Measurements from ENCODE around the gene MEX3B. TPM values are rescaled to one million over a fixed set of nuclear protein-coding genes. Genes with fewer than 3 reads are reported as not detected.

MEX3B gene
- polyA plus RNA-seq, 3 donors: 0.56 to 1.2 (median 0.58) TPM

- 16 to 40% (median 34%) methylated on average over 7 of the region's 7 CpGs for WGBS, 3 donors
- H3K27ac ChIP-seq (ENCODE audit: low read depth, low read length): no peak overlapping the region
These were observed 11.4 kb upstream of the MEX3B start for GRCh38 chr15:82056958-82057823.

- 93 to 95% (median 94%) methylated on average over 12 of the region's 12 CpGs for WGBS, 3 donors
- H3K27ac ChIP-seq (ENCODE audit: low read depth, low read length): no peak overlapping the region
These were observed 6.9 kb upstream of the MEX3B start for GRCh38 chr15:82052751-82053150.

- WGBS, 3 donors: 43 to 59% (median 47%) methylated on average over 6 of the region's 6 CpGs
- H3K27ac ChIP-seq (ENCODE audit: low read depth, low read length): no peak overlapping the region
These were observed 5.8 kb upstream of the MEX3B start for GRCh38 chr15:82051664-82052063.

- no peak overlapping the region for H3K27ac ChIP-seq (ENCODE audit: low read depth, low read length)
- WGBS, 3 donors: 79 to 91% (median 86%) methylated on average over 8 of the region's 8 CpGs
These were observed 3.0 kb upstream of the MEX3B start for GRCh38 chr15:82048811-82049210.

- WGBS, 3 donors: 9 to 12% (median 11%) methylated on average over 53 to 56 of the region's 56 CpGs
- H3K27ac ChIP-seq (ENCODE audit: low read depth, low read length): no peak overlapping the region
These were observed 1.9 kb upstream of the MEX3B start for GRCh38 chr15:82047453-82048400.

- no peak overlapping the region for H3K27ac ChIP-seq (ENCODE audit: low read depth, low read length)
- 0 to 1% (median 0%) methylated on average over 66 to 111 of the region's 111 CpGs for WGBS, 3 donors
These were observed 1.0 kb upstream of the MEX3B start for GRCh38 chr15:82046666-82047452.

GRCh38 chr15:82045179-82045891 is 483 bp downstream of the MEX3B start:
- WGBS, 3 donors: 0 to 1% (median 1%) methylated on average over 66 to 71 of the region's 71 CpGs
- H3K27ac ChIP-seq (ENCODE audit: low read depth, low read length): no peak overlapping the region

- WGBS, 3 donors: 0 to 1% (median 1%) methylated on average over 51 to 54 of the region's 54 CpGs
These were observed 1.2 kb downstream of the MEX3B start for GRCh38 chr15:82044373-82045178.

GRCh38 chr15:82043796-82044372 is 1.9 kb downstream of the MEX3B start:
- no peak overlapping the region for H3K27ac ChIP-seq (ENCODE audit: low read depth, low read length)
- 24 to 46% (median 38%) methylated on average over 51 of the region's 51 CpGs for WGBS, 3 donors

More at GRCh38 chr15:82044373-82045178, 1.2 kb downstream of the MEX3B start:
- H3K27ac ChIP-seq (ENCODE audit: low read depth, low read length): no peak overlapping the region

GRCh38 chr15:82043130-82043673 is 2.6 kb downstream of the MEX3B start:
- H3K27ac ChIP-seq (ENCODE audit: low read depth, low read length): no peak overlapping the region
- WGBS, 3 donors: 69 to 82% (median 80%) methylated on average over 46 to 47 of the region's 47 CpGs

- no peak overlapping the region for H3K27ac ChIP-seq (ENCODE audit: low read depth, low read length)
- 19 to 55% (median 50%) methylated on average over 4 of the region's 4 CpGs for WGBS, 3 donors
These were observed 5.0 kb downstream of the MEX3B start for GRCh38 chr15:82040862-82041261.

- 12 to 46% (median 40%) methylated on average over 2 of the region's 2 CpGs for WGBS, 3 donors
- no peak overlapping the region for H3K27ac ChIP-seq (ENCODE audit: low read depth, low read length)
These were observed 5.4 kb downstream of the MEX3B start for GRCh38 chr15:82040390-82040789.

GRCh38 chr15:82039871-82040270 is 5.9 kb downstream of the MEX3B start:
- 91 to 93% (median 92%) methylated on average over 7 of the region's 7 CpGs for WGBS, 3 donors
- no peak overlapping the region for H3K27ac ChIP-seq (ENCODE audit: low read depth, low read length)

- H3K27ac ChIP-seq (ENCODE audit: low read depth, low read length): no peak overlapping the region
- 85 to 94% (median 91%) methylated on average over 7 of the region's 7 CpGs for WGBS, 3 donors
These were observed 9.4 kb downstream of the MEX3B start for GRCh38 chr15:82036461-82036860.

- H3K27ac ChIP-seq (ENCODE audit: low read depth, low read length): no peak overlapping the region
- WGBS, 3 donors: 68 to 88% (median 86%) methylated on average over 5 of the region's 5 CpGs
These were observed 13.9 kb downstream of the MEX3B start for GRCh38 chr15:82031871-82032270.

- WGBS, 3 donors: 77 to 96% (median 89%) methylated on average over 2 of the region's 2 CpGs
- no peak overlapping the region for H3K27ac ChIP-seq (ENCODE audit: low read depth, low read length)
These were observed 15.6 kb downstream of the MEX3B start for GRCh38 chr15:82030176-82030575.

Measured in adipose tissue (tissue), 3 donors.